ENCODE data around the gene SCNN1B.

SCNN1B gene

DNA sequence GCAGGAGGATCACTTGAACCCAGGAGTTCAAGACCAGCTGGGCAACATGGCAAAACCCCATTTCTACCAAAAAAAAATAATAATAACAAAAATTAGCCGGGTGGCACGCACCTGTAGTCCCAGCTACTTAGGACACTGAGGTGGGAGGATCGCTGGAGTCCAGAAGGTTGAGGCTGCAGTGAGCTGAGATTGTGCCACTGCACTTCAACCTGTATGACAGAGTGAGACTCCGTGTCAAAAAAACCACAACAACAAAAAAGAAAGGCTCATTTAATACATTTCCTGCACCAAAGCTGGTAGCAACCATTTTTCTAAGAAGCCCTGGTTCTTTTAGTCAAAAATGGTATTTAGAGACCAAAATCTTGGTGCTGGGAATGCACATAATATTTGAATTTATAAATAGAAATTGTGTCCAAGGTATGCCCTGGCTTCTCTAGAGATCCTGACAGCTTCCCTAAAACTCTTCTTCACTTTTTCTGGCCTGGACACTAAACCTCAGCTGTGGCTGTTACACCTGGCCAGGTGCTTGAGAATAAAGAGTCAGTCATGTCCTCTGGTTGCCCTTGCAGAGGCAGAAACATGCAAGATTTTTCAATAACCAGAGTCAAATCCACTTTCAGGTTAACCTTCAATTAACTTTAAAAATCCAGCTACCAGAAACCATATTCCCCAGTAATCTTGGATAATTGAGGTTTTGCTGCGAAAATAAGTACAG lies 35.9 kb downstream of the SCNN1B start:
- no peak for DNase-seq (ENCODE audit: extremely low read depth, low read depth)
- H3K4me3 ChIP-seq (replicated peaks; ENCODE audit: low read depth, low read length), result no peak overlapping the region
- TF ChIP-seq, protein P1, sequence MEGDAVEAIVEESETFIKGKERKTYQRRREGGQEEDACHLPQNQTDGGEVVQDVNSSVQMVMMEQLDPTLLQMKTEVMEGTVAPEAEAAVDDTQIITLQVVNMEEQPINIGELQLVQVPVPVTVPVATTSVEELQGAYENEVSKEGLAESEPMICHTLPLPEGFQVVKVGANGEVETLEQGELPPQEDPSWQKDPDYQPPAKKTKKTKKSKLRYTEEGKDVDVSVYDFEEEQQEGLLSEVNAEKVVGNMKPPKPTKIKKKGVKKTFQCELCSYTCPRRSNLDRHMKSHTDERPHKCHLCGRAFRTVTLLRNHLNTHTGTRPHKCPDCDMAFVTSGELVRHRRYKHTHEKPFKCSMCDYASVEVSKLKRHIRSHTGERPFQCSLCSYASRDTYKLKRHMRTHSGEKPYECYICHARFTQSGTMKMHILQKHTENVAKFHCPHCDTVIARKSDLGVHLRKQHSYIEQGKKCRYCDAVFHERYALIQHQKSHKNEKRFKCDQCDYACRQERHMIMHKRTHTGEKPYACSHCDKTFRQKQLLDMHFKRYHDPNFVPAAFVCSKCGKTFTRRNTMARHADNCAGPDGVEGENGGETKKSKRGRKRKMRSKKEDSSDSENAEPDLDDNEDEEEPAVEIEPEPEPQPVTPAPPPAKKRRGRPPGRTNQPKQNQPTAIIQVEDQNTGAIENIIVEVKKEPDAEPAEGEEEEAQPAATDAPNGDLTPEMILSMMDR (IDR thresholded peaks at IDR 0.05; ENCODE audit: low read depth, low read length, missing control alignments), result no peak

DNA sequence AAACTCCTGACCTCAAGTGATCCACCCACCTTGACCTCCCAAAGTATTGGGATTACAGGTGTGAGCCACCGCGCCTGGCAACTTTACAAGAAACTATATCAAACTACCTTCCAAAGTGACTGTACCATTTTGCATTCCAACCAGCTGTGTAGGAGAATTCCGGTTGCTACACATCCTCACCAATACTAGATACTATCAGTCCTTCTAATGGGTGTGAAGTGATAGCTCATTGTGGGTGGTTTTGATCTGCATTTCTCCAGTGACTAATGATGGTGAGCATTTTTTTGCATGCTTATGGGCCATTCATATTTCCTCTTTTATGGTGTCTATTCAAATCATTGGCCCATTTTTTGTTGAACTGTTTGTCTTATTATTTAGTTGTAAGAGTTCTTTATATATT lies 37.7 kb downstream of the SCNN1B start:
- DNase-seq (ENCODE audit: extremely low read depth, low read depth), result no peak
- TF ChIP-seq, protein P1 (IDR thresholded peaks at IDR 0.05; ENCODE audit: low read depth, low read length, missing control alignments), result no peak
- no peak overlapping the region for H3K4me3 ChIP-seq (replicated peaks; ENCODE audit: low read depth, low read length)

DNA sequence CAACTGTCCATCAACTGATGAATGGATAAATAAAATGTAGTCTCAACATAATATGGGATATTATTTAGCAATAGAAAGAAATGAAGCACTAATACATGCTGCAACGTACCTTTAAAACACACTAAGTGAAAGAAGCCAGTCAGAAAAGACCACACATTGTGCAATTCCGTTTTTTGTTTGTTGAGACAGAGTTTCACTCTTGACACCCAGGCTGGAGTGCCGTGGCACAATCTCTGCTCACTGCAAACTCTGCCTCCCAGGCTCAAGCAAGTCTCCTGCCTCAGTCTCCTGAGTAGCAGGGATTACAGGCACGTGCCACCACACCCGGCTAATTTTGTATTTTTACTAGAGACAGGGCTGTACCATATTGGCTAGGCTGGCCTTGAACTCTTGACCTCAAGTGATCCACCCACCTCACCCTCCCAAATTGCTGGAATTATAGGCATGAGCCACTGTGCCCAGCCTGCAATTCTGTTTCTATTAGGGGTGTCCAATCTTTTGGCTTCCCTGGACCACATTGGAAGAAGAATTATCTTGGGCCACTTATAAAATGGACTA lies 40.1 kb downstream of the SCNN1B start:
- no peak overlapping the region for H3K4me3 ChIP-seq (replicated peaks; ENCODE audit: low read depth, low read length)
- TF ChIP-seq, protein P1 (IDR thresholded peaks at IDR 0.05; ENCODE audit: low read depth, low read length, missing control alignments), result no peak
- DNase-seq (ENCODE audit: extremely low read depth, low read depth), result no peak

DNA sequence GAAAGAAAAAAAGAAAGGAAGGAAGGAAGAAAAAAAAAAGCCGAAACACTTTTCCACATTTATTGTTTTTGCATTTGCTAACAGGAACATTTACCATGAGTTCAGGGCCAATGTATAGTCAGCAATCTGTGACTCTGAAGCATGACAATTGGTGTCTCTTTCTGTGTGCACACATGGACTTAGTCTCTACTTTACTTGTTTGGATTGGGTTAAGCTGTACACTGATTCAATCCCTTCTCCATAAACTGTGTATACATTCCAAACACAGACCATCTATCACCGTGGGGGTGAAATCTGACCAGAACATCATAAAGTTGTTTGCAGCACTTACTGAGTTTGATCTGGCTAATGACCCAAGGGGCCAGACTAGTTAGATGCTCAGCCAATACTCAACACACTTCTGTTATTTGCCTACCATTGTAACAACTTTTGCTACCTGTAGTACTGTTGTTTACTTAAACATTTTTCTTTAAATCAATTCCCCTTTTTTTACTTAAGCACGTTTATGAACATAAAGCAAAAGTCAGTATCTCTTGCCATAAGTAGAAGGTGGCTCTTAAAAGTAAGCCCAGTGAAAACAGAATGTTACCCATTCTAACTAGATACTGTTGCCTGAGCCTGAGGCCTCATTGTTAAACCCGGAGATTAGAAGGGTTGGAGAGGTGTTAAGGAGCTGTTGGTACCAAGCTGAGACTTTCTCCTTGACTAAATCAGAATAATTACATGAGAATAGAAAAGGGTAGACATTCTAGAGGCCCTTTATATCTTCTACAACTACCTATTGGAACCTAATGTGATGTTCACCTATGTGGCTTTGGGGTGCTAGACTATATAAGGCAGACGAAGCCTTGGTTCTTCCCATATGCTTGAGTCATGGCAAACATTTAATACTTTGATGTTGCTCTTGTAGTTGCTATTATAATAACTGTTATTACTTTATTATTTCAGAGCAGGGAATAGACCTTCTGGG lies 41.8 kb downstream of the SCNN1B start:
- no peak overlapping the region for H3K4me3 ChIP-seq (replicated peaks; ENCODE audit: low read depth, low read length)
- DNase-seq (ENCODE audit: extremely low read depth, low read depth), result no peak
- TF ChIP-seq, protein P1 (IDR thresholded peaks at IDR 0.05; ENCODE audit: low read depth, low read length, missing control alignments), result no peak

DNA sequence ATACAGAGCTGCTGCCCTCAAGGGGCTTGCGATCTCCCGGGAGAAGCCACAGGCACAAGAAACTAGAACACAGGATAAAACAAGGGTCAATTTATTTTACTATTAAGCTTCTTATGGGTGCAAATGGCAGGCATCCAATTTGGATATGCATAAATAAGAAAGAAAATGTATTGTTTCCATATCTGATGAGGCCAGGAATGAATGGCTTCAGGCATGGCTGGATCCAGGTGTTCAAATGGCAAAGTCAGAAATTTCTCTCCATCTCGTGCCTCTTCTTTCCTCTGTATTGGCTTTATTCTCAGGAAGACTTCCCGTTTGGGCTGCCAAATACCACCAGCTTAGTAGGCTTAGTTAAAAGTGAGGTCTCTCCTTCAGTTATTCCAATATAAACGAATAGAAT lies 43.1 kb downstream of the SCNN1B start:
- TF ChIP-seq, protein P1 (IDR thresholded peaks at IDR 0.05; ENCODE audit: low read depth, low read length, missing control alignments), result no peak
- no peak overlapping the region for H3K4me3 ChIP-seq (replicated peaks; ENCODE audit: low read depth, low read length)
- DNase-seq (ENCODE audit: extremely low read depth, low read depth), result no peak

DNA sequence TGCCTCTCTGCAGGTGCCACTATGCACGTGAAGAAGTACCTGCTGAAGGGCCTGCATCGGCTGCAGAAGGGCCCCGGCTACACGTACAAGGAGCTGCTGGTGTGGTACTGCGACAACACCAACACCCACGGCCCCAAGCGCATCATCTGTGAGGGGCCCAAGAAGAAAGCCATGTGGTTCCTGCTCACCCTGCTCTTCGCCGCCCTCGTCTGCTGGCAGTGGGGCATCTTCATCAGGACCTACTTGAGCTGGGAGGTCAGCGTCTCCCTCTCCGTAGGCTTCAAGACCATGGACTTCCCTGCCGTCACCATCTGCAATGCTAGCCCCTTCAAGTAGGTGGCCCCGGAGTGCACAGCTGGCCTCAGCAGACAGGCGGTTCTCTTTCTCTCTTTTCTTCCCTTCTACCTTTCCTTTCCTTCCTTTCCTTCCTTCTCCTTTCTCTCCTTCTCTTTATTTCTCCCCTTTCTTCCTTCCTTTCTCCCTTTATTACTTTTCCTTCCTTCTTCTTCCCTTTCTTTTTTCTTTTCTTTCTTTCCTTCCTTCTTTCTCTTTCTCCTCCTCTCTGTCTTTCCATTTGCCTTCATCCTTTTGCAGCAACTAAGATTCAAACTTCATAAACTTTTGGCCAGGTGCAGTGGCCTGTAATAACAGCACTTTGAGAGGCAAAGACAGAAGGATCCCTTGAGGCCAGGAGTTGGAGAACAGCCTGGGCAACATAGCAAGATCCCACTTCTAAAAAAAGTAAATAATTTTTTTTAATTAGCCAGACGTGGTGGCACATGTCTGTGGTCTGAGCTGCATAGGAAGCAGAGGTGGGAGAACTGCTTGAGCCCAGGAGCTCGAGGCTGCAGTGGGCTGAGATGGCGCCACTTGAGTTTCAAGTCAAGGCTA lies 46.7 kb downstream of the SCNN1B start:
- DNase-seq (ENCODE audit: extremely low read depth, low read depth), result no peak
- TF ChIP-seq, protein P1 (IDR thresholded peaks at IDR 0.05; ENCODE audit: low read depth, low read length, missing control alignments), result peak; percentile 19
- no peak overlapping the region for H3K4me3 ChIP-seq (replicated peaks; ENCODE audit: low read depth, low read length)
